ENCODE results near the gene FKBP9.

DNA sequence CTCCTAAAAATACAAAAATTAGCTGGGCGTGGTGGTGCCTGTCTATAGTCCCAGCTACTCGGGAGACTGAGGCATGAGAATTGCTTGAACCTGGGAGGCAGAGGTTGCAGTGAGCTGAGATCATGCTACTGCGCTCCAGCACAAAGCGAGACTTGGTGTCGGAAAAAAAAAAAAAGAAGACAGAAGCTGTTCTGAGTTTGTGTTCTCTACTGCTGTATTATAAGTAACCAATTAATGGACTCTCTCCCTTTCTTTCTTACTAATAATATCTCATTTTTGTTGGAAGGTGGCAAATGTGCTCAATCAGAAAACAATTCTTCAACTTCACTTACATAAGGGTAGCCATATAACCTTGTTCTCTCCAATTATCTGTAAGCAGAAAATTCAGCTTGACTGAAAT, 97.9 kb downstream of the FKBP9 start:
- TF ChIP-seq SIN3A (IDR thresholded peaks at IDR 0.05; ENCODE audit: borderline replicate concordance, insufficient read depth, low read length) (no peak), POLR2AphosphoS5 (IDR thresholded peaks at IDR 0.05; ENCODE audit: low read depth, low read length) (no peak)

Data from PFSK-1 (cell line).